Fibroblast of mammary gland (primary cell): ENCODE measurements around the gene TCF15.

ENCODE experiments used
- DNase-seq: peaks from one replicate; pipeline ENCODE4 v3.0.0-alpha.2; 2010; ENCODE audit warnings: low read depth
- H3K4me3 ChIP-seq: 2 replicates; pipeline ENCODE4 v1.5.1; 2011; ENCODE audit warnings: low read depth, mild to moderate bottlenecking, low read length, moderate library complexity; ENCODE audit not compliant: control insufficient read depth
- TF ChIP-seq, protein P1 (sequence below): conservative IDR thresholded peaks from 2 replicates; pipeline ENCODE4 v1.5.1; 2011; ENCODE audit warnings: low read depth, low read length, inconsistent platforms; ENCODE audit not compliant: control insufficient read depth, insufficient read depth

TCF15 gene

DNA sequence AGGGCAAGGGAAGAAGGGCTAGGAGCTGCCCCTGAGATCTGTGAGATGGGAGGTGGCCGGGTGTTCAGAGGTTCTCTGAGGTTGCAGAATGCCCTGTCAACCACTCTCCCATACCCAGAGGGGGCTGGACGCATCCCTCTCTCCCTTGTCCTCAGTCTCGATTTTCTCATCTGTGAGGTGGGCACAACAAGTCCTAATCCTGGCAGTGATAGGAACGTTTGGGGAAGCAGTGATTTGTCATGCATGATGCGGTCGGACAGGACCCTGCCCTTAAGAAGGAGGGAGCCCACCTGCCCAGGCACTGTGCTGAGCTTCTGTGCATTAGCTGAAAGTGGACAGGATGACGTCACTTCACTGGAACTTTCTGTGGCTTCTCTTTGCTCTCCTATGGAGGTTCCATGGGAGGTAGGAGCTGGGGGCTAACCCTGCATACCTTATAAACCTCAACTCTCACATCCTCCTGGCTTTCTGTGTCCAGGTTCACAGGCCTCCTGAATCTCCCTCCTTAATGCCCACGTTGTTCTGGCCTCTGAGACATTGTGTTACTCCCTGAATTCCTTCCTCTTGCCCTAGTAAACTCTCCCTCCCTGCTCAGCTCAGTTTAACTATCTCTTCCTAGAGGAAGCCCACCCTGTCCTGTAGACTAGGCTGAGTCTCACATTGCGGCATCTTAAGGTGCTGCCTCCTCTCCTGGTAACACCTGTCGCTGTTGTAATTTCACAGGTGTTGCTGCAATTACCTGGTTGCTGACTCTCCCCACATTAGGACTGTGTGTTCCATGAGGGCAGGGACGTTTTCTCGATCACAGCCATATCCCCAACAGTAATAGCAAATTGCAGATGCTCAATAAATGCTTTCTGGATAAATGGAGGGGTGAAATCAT is 36.5 kb downstream of the TCF15 start:
- TF ChIP-seq, protein P1, sequence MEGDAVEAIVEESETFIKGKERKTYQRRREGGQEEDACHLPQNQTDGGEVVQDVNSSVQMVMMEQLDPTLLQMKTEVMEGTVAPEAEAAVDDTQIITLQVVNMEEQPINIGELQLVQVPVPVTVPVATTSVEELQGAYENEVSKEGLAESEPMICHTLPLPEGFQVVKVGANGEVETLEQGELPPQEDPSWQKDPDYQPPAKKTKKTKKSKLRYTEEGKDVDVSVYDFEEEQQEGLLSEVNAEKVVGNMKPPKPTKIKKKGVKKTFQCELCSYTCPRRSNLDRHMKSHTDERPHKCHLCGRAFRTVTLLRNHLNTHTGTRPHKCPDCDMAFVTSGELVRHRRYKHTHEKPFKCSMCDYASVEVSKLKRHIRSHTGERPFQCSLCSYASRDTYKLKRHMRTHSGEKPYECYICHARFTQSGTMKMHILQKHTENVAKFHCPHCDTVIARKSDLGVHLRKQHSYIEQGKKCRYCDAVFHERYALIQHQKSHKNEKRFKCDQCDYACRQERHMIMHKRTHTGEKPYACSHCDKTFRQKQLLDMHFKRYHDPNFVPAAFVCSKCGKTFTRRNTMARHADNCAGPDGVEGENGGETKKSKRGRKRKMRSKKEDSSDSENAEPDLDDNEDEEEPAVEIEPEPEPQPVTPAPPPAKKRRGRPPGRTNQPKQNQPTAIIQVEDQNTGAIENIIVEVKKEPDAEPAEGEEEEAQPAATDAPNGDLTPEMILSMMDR = no peak
- no peak for DNase-seq
- H3K4me3 ChIP-seq = no peak overlapping the region

DNA sequence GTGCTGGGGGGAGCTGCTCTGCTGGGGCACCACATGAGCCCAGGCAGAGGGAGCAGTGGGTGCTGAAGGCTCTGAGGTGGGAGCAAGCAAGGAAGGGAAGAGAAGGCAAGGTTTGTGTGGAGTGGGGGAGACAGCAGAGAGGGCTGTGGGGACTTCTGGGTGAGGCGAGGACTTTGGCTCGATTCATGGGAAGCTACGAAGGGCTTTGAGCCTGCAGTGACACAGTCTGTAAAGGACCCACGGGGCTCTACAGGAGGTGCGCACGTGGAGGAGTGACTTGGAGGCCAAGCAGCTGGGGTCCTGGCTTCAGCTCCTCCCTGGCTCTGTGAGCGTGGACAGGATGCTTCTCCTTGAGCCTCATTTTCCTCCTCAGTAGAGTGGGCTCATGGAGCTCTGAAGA is 37.4 kb downstream of the TCF15 start:
- DNase-seq = no peak
- H3K4me3 ChIP-seq = no peak overlapping the region
- TF ChIP-seq, protein P1 = no peak

DNA sequence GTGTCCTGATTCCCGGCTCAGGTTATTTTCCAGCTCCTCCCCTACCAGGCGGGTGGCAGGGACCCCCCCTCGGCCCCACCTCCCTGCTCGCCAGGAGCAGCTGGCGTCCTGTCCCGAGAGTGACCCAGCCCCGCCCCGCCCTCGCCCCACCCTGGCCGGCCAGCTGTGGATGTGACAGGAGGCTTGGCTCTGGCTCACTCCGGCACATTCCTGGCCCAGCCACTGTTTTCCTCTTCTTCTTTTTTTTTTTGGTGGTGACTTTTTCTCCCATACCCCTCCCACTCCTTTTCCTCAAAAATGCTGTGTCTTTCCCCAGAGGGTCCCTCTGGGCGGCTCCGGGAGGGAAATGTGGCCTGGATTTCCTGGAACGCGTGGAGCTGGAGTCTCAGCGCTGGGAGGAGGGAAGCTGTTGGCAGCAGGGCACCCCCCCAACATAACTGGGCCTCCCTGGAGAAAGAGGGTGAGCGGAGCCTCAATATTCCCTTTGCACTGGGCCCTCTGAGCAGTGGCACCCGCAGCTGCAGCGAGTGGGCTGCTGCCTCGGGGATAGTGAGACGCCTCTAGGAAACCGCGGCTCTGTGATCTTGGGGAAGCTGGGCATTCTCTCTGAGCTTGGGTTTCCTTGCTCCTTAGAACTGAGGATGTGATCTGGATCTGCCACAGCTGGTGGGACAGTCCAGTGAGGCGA is 38.2 kb downstream of the TCF15 start:
- no peak overlapping the region for H3K4me3 ChIP-seq
- TF ChIP-seq, protein P1 = no peak
- DNase-seq = peak; percentile 18

DNA sequence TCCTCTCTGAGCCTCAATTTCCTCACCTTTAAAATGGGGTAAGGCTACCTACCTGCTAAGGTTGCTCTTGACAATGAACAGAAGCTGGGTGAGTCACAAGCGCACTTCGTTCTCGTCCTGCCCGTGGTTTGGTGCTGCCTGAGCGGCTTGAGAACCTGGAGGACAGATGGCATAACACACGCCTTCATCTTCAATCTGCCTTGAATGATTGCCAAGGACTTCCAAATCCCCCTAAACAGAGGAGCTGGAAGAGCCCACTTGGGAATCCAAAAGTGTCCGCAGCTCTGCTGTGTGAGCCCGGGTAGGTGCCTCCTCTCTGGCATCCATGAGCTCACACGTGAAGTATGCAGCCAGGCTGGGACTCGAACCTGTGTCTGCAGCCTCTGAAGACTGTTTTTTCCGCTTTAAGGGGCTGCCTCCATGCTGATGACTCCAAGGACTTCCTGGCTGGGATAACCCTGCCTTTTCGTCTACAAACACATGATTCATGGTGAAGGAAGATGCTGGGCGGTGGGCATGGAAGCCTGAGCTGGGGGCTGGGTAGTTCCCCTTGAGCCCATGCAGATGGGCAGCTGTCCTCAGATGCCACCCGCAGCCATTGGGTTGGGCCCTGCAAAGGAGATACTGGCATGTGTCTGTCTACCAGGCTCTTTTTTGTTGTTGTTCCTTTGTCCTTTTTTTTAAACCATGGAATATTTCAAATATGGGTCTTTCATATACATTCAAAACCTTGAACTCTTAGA is 41.3 kb downstream of the TCF15 start:
- DNase-seq = no peak
- TF ChIP-seq, protein P1 = no peak
- no peak overlapping the region for H3K4me3 ChIP-seq

DNA sequence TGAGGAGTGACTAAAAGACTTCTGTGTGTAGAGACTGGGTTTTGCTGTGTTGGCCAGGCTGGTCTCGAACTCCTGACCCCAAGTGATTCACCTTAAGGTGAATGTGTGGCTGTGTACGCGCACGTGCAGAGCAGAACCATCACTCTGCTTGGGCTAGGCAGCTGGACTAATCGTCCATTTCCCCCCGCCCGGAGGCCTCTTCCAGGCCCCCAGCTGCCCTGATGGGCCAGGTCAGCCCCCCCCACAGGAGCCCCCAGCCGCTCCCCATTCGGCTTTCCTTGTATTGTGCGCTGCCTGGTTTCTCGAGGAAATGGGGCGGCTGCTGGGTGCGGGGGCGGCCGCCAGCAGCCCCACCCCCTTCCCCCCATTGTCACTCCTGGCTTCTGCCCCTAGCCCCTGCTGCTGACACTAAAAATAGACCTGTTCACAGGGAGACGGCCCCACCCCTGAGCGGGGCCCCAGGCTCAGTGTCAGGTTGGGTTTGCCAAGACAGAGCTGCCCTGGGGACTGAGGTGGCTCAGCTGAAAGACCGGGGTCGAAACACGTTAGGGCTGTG is 41.9 kb downstream of the TCF15 start:
- DNase-seq = no peak
- TF ChIP-seq, protein P1 = no peak

DNA sequence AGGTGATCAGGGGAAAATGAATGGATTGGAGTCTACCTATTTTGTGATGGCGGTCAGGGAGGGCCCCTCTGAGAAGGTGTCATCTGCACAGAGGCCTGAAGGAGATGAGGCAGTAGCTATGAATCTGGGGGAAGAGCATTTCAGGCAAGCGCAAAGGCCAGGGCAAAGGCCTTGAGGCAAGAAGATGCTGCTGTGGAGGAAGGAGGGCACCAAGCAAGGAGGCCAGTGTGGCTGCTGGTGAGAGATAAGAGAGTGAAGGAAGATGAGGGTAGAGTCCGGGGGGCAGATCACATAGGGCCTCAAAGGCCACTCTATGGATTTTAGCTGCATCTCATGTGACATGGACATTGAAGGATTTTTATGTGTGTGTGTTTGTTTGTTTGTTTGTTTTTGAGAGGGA is 45.9 kb downstream of the TCF15 start:
- H3K4me3 ChIP-seq = no peak overlapping the region
- TF ChIP-seq, protein P1 = no peak
- DNase-seq = no peak

More for the DNA sequence above, 41.9 kb downstream of the TCF15 start:
- H3K4me3 ChIP-seq = no peak overlapping the region
